HepG2 (cell line): ENCODE measurements around the gene MBD3L5. TPM values are rescaled to one million over a fixed set of nuclear protein-coding genes. Genes with fewer than 3 reads are reported as not detected.
"Not testable (repeated sequence)": the region's sequence is repeated elsewhere in the genome, so short reads cannot be mapped to it uniquely, and the experiment has no call there.

Experiments
- ATAC-seq: fragments of 200-7000 bp; cut with Tn5 transposase; 3 replicates; pipeline ENCODE4 v1.9.1; 2020; ENCODE audit warnings: mild to moderate bottlenecking, moderate library complexity
- BruUV-seq: library from RNA; stranded (reverse); fragments of 400-500 nt; replicated peaks from 2 replicates; lab custom pipeline; 2021; lab: Mats Ljungman, UMichigan
- CTCF ChIA-PET: fragments of 300-600 bp; formaldehyde crosslinking; extraction: SDS; loops from one replicate; lab custom pipeline; 2021; ENCODE audit warnings: low total read pairs, inconsistent platforms, low intra/inter-chr PET ratio; lab: Yijun Ruan, JAX
- POLR2A ChIA-PET: fragments of 350-600 bp; sonication (Branson Sonifier 250); formaldehyde crosslinking; loops from one replicate; lab custom pipeline; 2020; ENCODE audit warnings: antibody characterized with exemption, inconsistent platforms; lab: Yijun Ruan, JAX
- DNase-seq: peaks from one replicate; pipeline ENCODE4 v3.0.0-alpha.2; 2015; ENCODE audit warnings: low spot score
- FAIRE-seq: peaks from 3 replicates; lab custom pipeline; 2011; peaks lifted over from hg19 to GRCh38; lab: Jason Lieb, UNC
- H2AFZ ChIP-seq: one replicate; pipeline ENCODE4 v1.6.1; 2011; ENCODE audit warnings: low read length, inconsistent platforms
- H3K27ac ChIP-seq: fragments of 300-600 bp; 3 replicates; pipeline ENCODE4 v1.8.0; 2011; ENCODE audit warnings: mixed run types, mild to moderate bottlenecking, mixed read lengths, low read length, inconsistent platforms; ENCODE audit not compliant: insufficient read depth; ENCODE audit errors: extremely low read length
- H3K27me3 ChIP-seq, 2 experiments: fragments of 200-600 bp in 1 of 2; 2 replicates in 1 of 2; 3 replicates in 1 of 2; pipeline versions ENCODE4 v1.6.0 to v1.8.0; 2011; ENCODE audit warnings: low read length in 2 of 2, mild to moderate bottlenecking in 2 of 2, moderate library complexity in 2 of 2, inconsistent platforms in 1 of 2; ENCODE audit not compliant: insufficient read depth in 2 of 2, control insufficient read depth in 1 of 2
- H3K36me3 ChIP-seq, 2 experiments: fragments of 200-600 bp in 1 of 2; replicated peaks in 1 of 2; 2 replicates in 1 of 2; 3 replicates in 1 of 2; pipeline versions ENCODE4 v1.5.1 to v1.8.0; 2011; ENCODE audit warnings: low read length in 2 of 2, inconsistent platforms in 1 of 2; ENCODE audit not compliant: insufficient read depth in 2 of 2, control insufficient read depth in 1 of 2
- H3K4me1 ChIP-seq: 2 replicates; pipeline ENCODE4 v1.5.1; 2012; ENCODE audit warnings: low read length, inconsistent platforms; ENCODE audit not compliant: insufficient read depth
- H3K4me2 ChIP-seq: 2 replicates; pipeline ENCODE4 v1.6.0; 2011; ENCODE audit warnings: low read depth, low read length, inconsistent platforms
- H3K4me3 ChIP-seq, 3 experiments: fragments of 200-600 bp in 1 of 3; sonication (generic), shearing (Covaris generic) in 1 of 3; replicated peaks in 1 of 3; 2 replicates each; pipeline ENCODE4 v1.5.1; 2011 to 2016; ENCODE audit warnings: low read length in 3 of 3, inconsistent platforms in 2 of 3, low read depth in 2 of 3, mild to moderate bottlenecking in 2 of 3, control low read depth in 1 of 3, mixed read lengths in 1 of 3; ENCODE audit not compliant: insufficient read depth in 1 of 3
- H3K79me2 ChIP-seq: one replicate; pipeline ENCODE4 v1.6.1; 2011; ENCODE audit warnings: low read length, inconsistent platforms; ENCODE audit not compliant: insufficient read depth
- H3K9ac ChIP-seq: 2 replicates; pipeline ENCODE4 v1.6.0; 2011; ENCODE audit warnings: mild to moderate bottlenecking, low read depth, low read length, inconsistent platforms; ENCODE audit not compliant: insufficient read depth
- H3K9me3 ChIP-seq: 2 replicates; pipeline ENCODE4 v1.5.1; 2012; ENCODE audit warnings: mild to moderate bottlenecking, low read length
- H4K20me1 ChIP-seq: 2 replicates; pipeline ENCODE4 v1.6.0; 2011; ENCODE audit warnings: inconsistent platforms, mild to moderate bottlenecking, low read length, moderate library complexity; ENCODE audit not compliant: insufficient read depth
- ASH2L ChIP-seq: fragments of 300-600, 200-600 bp; sonication (generic); IDR thresholded peaks from 2 replicates; pipeline ENCODE4 v1.7.0; 2017; ENCODE audit warnings: low read depth, mild to moderate bottlenecking, moderate library complexity, mixed read lengths, low read length; ENCODE audit not compliant: insufficient read length
- WGBS: methylation state at CpG from one replicate; pipeline ENCODE4 v1.1.6; 2017; ENCODE audit warnings: low lambda C conversion rate; 5-methylcytosine and 5-hydroxymethylcytosine counted together
- in situ Hi-C: cut with HindIII; loops from 2 replicates; pipeline ENCODE4 v1.10.0; 2017; ENCODE audit warnings: low pct_unique_long_range_greater_than_20kb; ENCODE audit not compliant: extremely low pct_ligation_motif_present
- intact Hi-C: fragments of 100-400 bp; cut with micrococcal nuclease; formaldehyde crosslinking; loops from one replicate; pipeline ENCODE4 v1.10.0; 2022; ENCODE audit not compliant: unreplicated experiment
- polyA plus RNA-seq, 8 experiments: library from polyadenylated mRNA; depleted of rRNA in 3 of 8; stranded (reverse) in 7 of 8; unstranded in 1 of 8; fragments of >200 nt; fragmentation: Illumina TruSeq in 4 of 8; extraction: Trizol in 4 of 8; gene quantifications; 2 replicates each; pipeline versions ENCODE4 v1.2.1 to v1.2.3, GENCODE V29; 2011 to 2016; ENCODE audit warnings: low read depth in 4 of 8, missing spikeins in 1 of 8, mixed read lengths in 1 of 8; ENCODE audit not compliant: insufficient read depth in 1 of 8
- total RNA-seq, 5 experiments: library from RNA; depleted of rRNA; stranded (reverse); fragments of >200 nt; fragmentation: Illumina TruSeq; extraction: Trizol; gene quantifications; 2 replicates each; pipeline ENCODE4 v1.2.3, GENCODE V29; 2016; ENCODE audit warnings: low read depth in 1 of 5

Gene MBD3L5
- total and polyA plus RNA-seq, 2 of the 13 experiments (the other 11 are each of a cell fraction or from before 2014, with no cell fraction given), result not detected

DNA sequence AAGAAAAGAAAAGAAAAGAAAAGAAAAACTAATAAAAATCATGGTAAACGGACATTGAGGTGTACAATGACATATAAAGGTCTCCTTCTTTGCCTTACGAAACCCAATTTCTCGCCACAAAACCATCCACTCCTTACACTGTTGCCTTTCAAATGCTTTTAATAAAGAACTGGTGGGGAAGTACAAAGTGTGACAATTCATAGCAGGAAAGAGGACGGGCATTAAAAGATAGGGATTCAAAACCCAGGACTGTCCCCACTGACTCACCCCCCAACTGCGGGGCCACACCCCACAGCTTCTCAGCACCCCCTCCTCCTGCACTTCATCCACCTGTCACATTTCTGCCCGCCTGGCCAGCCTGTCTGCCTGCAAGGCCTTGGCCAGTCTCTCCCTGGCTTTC, 11.6 kb upstream of the MBD3L5 start (continued):
- TF ChIP-seq ASH2L, result no peak

DNA sequence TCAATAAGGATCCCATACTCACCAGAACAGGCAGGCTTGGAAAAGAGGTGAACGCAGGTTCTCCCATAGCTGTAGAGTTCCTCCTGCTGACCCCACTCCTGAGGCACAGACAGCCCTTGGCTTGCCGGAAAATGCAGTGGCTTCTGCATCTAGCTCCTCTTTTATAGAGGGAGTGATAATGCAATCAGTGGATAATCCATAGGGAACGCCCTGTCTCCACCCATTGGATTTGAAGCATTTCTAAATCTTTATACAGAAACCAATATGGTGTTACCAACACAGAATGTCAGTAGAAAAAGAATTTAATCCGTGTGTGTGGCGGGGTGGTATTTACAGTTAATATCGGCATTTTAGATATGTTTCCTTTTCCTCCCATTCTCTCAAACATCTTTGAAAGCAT, 9.0 kb upstream of the MBD3L5 start, which contains the start of gene MBD3L2B:
Gene MBD3L2B (minus strand): TSS at position 101 of the 400 bp plus-strand sequence. CDS start 34 bp downstream, at position 67.
- peak; percentile 8 for FAIRE-seq
- intact Hi-C loops, POLR2A ChIA-PET: not testable (repeated sequence)

DNA sequence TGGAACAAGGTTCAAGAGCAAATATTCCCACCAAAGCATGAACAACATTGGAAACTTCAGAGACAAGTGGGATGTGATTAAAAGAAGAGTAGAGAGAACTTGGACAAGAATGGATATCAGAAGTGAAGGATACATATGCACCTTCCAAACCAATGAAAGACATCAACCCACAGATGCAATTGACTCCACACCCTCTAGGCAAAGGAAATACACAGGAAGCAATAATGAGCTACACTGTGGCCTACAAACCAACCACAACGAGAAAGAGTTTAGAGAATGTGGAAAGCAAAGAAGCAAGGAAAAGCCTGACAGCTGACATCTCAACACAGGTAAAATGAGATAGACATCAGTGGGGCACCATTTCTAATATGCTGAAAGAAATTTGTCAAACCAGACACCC, 1.6 kb upstream of the MBD3L5 start:
- H3K79me2 ChIP-seq, H3K9ac ChIP-seq, CTCF ChIA-PET, H4K20me1 ChIP-seq, H3K27ac ChIP-seq, FAIRE-seq, H3K4me1 ChIP-seq, intact Hi-C loops, H2AFZ ChIP-seq, ATAC-seq, DNase-seq, H3K4me3 ChIP-seq, H3K9me3 ChIP-seq, BruUV-seq, H3K36me3 ChIP-seq, H3K27me3 ChIP-seq, in situ Hi-C loops, H3K4me2 ChIP-seq, POLR2A ChIA-PET: not testable (repeated sequence)
- no CpG with 5 or more reads among the region's 1 CpG for WGBS

More for the DNA sequence above, 9.0 kb upstream of the MBD3L5 start, which contains the start of gene MBD3L2B:
- H3K4me2 ChIP-seq, H3K79me2 ChIP-seq, H3K27ac ChIP-seq, CTCF ChIA-PET, H3K36me3 ChIP-seq, H3K27me3 ChIP-seq, H3K9me3 ChIP-seq, BruUV-seq, ATAC-seq, H3K4me1 ChIP-seq, in situ Hi-C loops, H2AFZ ChIP-seq, H3K4me3 ChIP-seq, DNase-seq, H4K20me1 ChIP-seq, H3K9ac ChIP-seq: not testable (repeated sequence)
- no CpG with 5 or more reads among the region's 6 CpGs for WGBS

DNA sequence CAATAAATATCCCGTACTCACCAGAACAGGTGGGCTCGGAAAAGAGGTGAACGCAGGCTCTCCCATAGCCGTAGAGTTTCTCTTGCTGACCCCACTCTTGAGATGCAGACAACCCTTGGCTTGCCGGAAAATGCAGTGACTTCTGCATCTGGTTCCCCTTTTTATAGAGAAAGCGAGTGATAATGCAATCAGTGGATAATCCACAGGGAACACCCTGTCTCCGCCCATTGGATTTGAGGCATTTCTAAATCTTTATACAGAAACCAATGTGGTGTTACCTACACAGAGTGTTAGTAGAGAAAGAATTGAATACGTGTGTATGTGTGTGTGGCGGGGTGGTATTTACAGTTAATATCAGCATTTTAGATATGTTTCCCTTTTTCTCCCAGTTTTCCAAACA, 9.7 kb downstream of the MBD3L5 start, which contains the start of gene MBD3L4:
Gene MBD3L4 (minus strand): TSS at position 101 of the 400 bp plus-strand sequence. CDS start 35 bp downstream, at position 66.
- BruUV-seq, H2AFZ ChIP-seq: not testable (repeated sequence)

GRCh38 chr19:7041563-7041962, 11.2 kb downstream of the MBD3L5 start:
- H3K9ac ChIP-seq, DNase-seq, FAIRE-seq, intact Hi-C loops, H3K4me3 ChIP-seq, H3K9me3 ChIP-seq, BruUV-seq, H3K27ac ChIP-seq, H4K20me1 ChIP-seq, in situ Hi-C loops, H2AFZ ChIP-seq, H3K4me1 ChIP-seq, H3K79me2 ChIP-seq, CTCF ChIA-PET, POLR2A ChIA-PET, H3K4me2 ChIP-seq, H3K36me3 ChIP-seq, ATAC-seq, H3K27me3 ChIP-seq: not testable (repeated sequence)
- no CpG with 5 or more reads among the region's 2 CpGs for WGBS

More for the DNA sequence above, 9.7 kb downstream of the MBD3L5 start, which contains the start of gene MBD3L4:
- ATAC-seq, H3K4me3 ChIP-seq, POLR2A ChIA-PET, H3K27me3 ChIP-seq, H3K9ac ChIP-seq, H3K9me3 ChIP-seq, H4K20me1 ChIP-seq, CTCF ChIA-PET, H3K4me2 ChIP-seq, H3K36me3 ChIP-seq, in situ Hi-C loops, FAIRE-seq, intact Hi-C loops, H3K4me1 ChIP-seq, H3K27ac ChIP-seq, DNase-seq, H3K79me2 ChIP-seq: not testable (repeated sequence)
- WGBS, result no CpG with 5 or more reads among the region's 9 CpGs
